NCI-H1105 treated with DMSO at 0.1 percent for 48 hours (cell line): ENCODE measurements around the gene WDR36.

ENCODE experiments used
- DNase-seq: peaks from one replicate; lab custom pipeline; 2025; lab: John Stamatoyannopoulos, UW

The WDR36 gene

DNA sequence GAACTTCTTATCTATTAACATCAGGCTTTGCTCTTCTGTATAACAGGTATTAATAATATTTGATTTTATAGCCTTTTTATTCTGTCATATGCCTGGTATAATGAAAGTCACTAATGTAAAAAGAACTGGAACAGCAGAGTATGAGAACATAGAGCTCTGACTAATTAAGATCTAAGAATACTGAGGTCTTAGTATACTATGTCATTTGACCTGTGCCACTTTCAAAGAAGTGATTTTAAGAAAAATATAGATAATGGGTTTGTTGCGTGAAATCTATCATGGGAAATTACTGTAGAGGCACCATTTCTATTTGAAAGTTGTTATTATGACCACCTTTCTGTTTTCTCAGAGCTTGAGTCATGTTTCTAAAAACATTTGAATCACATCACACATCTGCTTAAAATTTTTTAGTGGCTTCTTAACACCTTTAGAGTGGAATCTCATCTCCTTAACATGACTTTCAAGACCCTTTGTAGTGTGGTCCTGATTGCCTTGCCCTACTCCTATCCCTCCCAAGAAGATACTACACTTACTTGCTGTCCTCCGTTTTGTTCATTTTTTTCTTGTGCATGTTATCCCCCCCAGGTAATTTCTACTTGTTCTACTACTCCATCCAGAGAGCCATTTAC, 14.3 kb downstream of the WDR36 start:
- DNase-seq: no peak

- DNase-seq: no peak
Measured at GRCh38 chr5:111107371-111107770, 15.2 kb downstream of the WDR36 start.

DNA sequence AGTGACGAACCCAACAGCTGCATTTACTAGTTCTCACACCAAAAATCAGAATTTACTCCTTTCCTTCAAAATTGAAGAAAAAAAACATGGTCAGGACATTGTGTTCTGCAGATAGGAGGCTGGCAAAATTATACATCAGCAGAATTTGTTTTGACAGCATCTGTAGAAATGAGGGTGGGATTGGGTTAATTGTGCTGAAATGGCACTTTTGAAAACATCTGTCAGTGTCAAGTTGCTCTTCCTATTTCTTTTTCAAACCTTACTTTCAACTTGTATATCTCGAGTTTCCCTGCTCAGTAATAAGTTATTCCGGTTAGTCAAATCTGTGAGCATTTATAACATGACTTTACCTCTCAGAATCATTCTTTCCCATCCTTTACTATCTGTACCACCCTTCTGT, 19.8 kb downstream of the WDR36 start:
- DNase-seq: no peak

GRCh38 chr5:111113678-111114077, 21.5 kb downstream of the WDR36 start:
- DNase-seq: no peak

DNA sequence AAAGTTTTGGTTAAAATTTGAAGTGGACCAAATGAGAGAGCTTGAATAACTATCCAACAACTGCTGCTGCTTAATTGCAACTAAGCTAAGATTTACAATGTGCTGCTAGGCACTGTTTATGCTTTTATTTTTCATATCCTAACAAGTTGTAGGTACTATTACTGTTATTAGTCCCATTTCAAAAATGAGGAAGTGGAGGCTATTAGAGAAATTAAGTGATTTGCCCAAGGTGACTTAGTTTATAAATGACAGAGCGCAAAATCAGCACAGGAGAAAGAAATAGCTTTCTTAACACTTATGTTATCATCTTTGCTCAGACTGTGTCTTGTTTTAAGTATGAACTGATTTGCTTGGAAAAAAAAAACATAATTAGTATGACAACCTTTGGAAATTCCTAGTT, 23.1 kb downstream of the WDR36 start:
- DNase-seq: no peak

GRCh38 chr5:111116550-111116949, 24.4 kb downstream of the WDR36 start:
- no peak for DNase-seq

DNA sequence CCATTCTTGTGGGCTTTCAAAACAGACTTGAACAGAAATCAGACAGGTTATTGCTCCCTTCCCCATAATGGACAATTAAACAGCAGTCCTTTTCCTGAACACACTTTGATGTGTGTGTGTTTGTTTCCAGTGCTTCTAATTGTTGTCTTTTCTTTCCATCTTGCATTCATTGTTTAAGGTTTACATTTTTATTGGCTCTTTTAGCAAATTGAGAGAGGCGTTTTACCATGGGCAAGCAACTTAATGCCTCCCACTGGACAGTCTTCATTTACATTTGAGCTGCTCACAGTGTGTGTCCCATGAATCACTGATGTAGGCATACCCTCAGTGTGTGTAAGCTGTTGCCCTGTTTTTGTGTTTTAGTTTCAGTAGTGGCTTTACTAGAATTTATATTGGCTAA, 25.0 kb downstream of the WDR36 start:
- no peak for DNase-seq

DNA sequence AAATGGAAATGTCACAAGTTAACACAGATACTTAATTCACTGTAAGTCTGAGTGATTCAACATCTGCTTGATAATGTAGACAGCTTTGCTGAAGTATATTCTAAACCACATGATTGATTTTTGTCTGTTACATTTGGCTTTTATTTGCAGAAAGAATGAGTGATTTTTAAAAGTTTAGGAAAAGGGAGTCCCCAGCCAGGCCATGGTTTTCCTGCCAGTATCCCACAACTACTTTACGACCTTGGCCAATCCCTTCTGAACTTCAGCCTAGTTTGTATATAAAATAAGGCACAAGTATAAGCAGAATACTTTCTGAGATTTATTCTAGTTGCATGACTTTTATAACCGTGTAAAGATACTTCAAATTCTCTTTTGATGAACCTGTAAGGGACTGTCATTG, 27.1 kb downstream of the WDR36 start:
- no peak for DNase-seq

DNA sequence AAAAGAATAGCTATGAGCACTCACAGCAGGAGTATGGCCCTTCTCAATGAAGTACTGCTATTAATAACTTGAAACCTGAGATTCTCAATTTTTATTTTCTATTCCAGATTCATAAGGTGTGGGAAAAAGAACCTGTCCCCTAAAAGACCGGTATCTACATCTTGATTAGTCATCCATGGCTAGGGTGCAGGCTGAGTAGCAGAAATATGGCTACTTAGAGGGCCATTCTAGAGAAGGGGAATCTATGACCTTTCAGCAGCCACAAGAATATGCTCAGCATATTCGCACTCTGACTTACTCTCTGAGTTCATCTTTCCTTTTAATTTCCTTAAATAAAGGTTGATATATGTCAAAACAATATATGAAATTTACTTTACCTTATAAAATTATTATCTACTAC, 27.7 kb downstream of the WDR36 start:
- no peak for DNase-seq

GRCh38 chr5:111120911-111121310, 28.8 kb downstream of the WDR36 start:
- no peak for DNase-seq

DNA sequence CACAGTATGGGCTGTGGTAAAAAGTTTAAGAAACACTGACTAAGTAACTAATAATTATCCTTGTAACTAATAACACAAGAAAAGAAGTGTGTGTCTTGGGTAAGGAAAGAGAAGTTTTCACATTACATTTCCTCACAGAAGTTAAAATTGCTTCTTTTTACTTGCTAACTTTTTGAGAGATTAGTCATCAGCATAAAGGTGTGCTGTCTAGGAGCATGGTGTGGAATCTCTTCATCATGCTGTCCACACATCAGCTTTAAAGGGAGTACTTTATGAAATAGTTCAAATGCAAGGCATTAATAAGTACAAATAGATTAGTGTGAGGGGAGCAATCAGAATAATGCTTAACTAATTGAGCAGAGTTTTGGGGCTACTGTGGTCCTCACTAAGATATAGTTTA, 29.8 kb downstream of the WDR36 start:
- DNase-seq: no peak

- no peak for DNase-seq
Measured at GRCh38 chr5:111122398-111122797, 30.2 kb downstream of the WDR36 start.

DNA sequence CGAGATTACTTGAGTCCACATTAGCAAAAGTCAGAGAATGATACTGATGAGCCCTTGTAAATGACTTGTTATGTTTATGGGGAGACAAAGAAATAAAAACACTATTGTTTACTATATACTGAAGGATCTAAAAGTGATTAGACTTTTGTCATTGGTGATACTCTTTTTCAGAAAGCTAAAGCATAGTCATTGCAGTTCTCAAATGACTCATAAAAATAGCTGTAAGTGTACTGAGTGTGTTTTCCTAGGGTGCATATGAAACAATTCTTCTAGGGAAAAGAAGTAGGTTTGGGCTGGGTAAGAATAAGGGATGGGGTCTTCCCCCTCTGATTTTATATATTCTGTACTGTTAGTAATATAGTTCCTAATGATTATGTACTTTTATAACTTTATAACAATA, 32.6 kb downstream of the WDR36 start:
- no peak for DNase-seq

GRCh38 chr5:111126896-111127295, 34.7 kb downstream of the WDR36 start:
- no peak for DNase-seq

GRCh38 chr5:111127453-111128195, 35.5 kb downstream of the WDR36 start:
- DNase-seq: no peak

- DNase-seq: no peak
Measured at GRCh38 chr5:111129938-111130337, 37.8 kb downstream of the WDR36 start.

GRCh38 chr5:111131356-111131755, 39.2 kb downstream of the WDR36 start:
- DNase-seq: no peak

DNA sequence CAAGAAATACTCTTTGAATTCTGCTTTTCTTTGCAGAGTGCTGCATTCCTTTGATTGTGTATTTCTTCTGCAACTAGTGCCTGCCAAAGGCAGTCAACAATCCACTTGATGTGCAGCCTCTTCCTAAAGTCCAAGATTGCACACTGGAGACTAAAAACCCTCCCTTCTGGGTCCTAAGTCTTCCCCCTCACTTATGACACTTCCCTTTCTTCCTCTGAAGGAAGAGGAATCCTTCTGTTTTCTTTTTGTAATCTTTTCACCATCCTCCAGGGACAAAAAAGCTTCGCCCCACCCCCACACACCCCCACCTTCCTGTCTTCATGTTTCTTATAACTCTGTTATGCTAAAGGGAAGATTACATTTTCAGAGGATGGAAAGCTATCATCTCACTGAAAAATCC, 39.9 kb downstream of the WDR36 start:
- no peak for DNase-seq

GRCh38 chr5:111132731-111133435, 40.7 kb downstream of the WDR36 start:
- DNase-seq: no peak

DNA sequence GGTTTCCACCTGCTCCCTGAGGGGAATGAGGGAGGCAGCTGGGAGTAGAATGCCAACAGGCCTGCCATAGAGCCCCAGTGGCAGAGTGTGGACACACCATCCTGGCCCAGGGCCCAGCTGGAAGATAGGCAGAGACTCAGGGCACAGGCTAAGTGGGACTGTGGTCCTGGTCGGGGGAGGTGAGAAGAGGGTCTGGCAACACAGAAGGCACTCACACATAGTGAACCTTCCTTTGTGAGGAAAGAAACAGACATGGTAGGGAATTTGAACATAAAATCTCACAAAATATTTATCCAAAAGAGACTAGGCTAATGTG, 41.2 kb downstream of the WDR36 start:
- DNase-seq: no peak

DNA sequence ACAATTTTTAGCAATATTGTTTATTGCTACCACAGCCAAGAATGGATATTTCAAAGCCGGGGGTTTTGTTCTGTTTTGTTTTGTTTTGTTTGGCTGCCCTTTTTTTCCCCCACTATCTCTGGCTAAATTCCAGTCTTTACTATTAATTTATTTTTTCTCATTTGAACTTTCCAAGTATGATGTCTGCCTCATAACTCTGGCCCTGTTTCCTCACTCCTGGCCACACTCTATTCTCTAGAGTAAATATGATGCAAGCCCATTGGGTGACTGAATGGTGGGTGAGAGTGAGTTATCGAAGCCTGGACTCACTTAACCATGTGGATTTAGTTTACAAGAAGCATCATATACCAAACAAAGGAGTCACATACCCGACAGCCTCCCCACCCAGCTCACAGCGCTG, 41.9 kb downstream of the WDR36 start:
- no peak for DNase-seq

DNA sequence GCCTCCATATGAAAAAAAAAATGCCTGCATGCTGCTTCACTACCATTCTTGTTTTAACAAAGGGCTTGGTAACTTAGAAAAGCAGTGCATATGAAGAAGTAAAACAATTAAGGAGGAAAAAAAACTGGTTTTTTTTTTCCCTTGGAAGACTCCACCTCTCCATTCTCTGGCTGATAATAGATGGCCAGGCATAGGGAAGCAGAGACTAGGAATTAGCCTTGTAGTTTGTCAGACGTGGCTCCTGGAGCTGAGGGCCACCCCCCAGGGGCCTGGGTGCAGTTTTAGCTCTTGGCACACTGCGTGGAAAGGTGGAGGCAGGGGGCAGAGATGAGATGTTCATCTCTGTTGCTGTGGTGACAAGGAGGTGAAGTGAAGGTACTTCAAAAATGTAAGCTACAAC, 42.7 kb downstream of the WDR36 start:
- DNase-seq: no peak

- DNase-seq: no peak
Measured at GRCh38 chr5:111135363-111135762, 43.2 kb downstream of the WDR36 start.

DNA sequence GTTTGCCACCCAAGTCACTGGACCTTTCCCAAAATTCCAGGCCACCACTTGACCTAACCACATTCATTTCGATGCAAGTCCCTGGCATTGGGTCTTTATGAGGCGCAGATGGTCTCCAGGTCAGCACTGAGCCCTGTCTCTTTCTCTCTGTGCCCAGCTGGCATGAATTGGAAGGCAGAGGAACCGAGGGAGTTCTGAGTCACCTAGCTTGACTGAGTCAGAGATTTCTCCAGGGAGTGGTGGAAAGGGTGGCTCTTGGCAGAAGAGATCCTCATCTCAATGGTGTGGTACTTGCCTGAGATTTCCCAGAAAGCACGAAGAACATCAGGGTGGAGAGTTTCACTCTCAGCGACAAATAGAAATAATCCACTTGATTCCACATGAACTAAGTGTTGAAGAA, 43.8 kb downstream of the WDR36 start:
- DNase-seq: no peak
